ENCODE results near the gene LRP5.

LRP5 gene

DNA sequence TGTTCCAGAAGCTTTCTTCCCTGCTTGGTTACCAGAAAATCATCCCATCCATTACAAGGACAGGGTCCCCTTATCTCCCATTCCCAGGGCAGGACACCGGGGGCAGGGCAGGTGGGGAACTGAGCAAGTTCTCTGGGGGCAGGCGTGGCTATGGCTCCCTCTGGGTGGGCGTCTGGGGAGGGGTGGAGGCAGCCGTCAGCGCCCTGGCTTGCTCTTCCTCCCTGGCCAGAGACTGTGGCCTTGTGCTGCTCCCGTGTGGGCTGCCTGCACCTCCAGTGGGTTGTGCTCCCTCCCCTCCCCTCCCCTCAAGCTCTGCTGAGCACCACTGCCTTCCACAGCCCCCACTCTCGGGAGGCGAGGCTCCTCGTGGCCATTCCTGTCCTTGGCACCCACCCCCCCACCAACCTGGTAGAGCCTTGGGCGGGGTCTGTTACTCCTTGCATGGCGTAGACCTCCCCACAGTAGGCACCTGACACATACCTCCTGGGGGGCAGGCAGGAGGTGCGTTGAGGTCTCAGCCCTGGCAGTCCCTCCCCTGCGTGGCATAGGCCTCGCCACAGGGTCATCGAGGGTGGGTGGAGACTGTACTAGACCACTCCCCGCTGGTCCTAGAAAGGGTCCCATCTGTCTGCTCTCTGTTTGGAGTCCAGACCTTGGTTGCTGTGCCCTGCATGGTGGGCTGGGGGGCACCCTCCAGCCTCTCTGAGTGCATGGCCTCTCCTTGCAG is 123.9 kb downstream of the LRP5 start:
- Mint-ChIP-seq H3K9me3 (no peaks in the 10 kb centered on the region), H3K36me3 (ENCODE audit: low read depth) (no peaks in the 10 kb centered on the region), H3K4me3 (no peak overlapping the region), H3K4me1 (no peaks in the 10 kb centered on the region), H3K27me3 (no peaks in the 10 kb centered on the region), H3K27ac (no peak overlapping the region)
- no peak for DNase-seq
- no peak for ATAC-seq

DNA sequence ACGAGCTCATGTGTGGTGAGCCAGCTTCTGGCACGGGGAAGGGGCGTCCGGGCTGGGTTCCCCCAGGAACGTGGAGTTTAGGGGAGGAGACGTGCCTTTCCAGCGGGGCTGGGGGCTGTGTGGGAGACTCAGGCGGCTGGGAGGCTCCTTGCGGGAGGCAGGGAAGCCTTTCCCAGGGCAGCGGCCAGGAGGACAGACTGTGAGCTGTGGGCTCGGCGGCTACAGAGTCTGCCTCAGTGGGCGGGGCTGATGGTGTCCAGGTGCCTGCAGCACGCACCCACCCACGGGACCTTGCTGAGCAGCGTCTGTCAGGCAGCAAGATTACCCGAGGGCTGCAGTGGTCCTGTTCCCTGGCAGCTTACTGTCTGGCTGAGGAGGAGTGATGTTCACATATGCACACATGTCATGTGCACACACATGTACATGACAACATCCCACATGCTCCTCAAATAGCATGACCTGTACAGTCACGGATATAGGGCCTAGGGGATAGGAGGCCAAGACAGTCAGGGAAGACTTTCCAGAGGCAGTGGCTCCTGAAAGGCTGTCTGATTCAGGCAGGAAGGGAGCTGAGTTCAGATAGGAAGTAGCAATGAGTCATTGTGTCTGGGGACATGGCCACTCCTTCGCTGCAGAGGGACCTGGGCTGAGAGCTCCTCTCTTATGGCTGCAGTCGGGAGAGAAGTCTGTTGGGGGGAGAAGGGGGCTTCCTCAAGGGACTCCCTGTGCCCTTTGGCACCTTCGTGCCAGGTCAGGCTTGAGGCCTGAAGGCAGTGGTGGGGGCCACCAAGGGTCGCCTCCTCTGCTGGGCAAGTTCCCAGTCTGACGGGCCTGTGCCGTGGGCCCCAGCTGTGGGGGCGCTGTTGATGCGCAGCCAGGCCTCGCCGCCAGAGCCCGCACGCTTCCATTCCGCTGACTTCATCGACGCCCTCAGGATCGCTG is 124.9 kb downstream of the LRP5 start:
- Mint-ChIP-seq H3K4me3 (no peak overlapping the region), H3K27ac (no peak overlapping the region)
- ATAC-seq: no peak

DNA sequence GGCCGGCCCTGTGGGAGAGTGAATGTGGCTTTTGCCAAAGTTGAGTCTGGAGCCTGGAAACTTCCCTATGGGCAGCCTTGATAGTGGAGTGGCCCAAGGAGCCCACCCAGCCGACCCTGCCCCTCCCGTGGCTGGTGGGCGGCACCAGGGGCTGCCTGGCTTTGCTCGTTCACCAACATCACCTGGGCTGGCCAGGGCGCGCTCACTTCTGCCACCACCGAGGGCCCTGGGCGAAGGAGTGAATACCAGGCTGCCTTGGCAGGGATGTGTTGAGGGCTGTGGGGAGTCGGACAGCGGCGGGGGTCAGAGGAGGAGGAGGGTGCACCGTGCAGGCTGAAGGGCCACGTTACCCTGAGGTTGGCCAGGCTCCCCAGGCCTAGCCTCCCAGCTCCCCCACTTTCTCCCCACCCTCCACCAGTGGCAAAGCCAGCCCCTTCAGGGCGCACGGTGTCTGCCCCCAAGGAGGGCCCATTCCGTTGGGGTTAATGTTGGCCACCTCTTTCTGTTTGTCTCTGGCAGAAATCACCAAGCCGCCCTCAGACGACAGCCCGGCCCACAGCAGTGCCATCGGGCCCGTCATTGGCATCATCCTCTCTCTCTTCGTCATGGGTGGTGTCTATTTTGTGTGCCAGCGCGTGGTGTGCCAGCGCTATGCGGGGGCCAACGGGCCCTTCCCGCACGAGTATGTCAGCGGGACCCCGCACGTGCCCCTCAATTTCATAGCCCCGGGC is 125.7 kb downstream of the LRP5 start:
- no peaks in the 10 kb centered on the region for H3K36me3 Mint-ChIP-seq (ENCODE audit: low read depth)
- no peaks in the 10 kb centered on the region for H3K4me1 Mint-ChIP-seq
- H3K4me3 Mint-ChIP-seq: no peak overlapping the region
- ATAC-seq: no peak
- no peak overlapping the region for H3K27ac Mint-ChIP-seq
- no peaks in the 10 kb centered on the region for H3K9me3 Mint-ChIP-seq
- no peaks in the 10 kb centered on the region for H3K27me3 Mint-ChIP-seq
- no peak for DNase-seq

More for the DNA sequence above, 124.9 kb downstream of the LRP5 start:
- no peak for DNase-seq
- Mint-ChIP-seq H3K4me1 (no peaks in the 10 kb centered on the region), H3K36me3 (ENCODE audit: low read depth) (no peaks in the 10 kb centered on the region), H3K9me3 (no peaks in the 10 kb centered on the region), H3K27me3 (no peaks in the 10 kb centered on the region)

DNA sequence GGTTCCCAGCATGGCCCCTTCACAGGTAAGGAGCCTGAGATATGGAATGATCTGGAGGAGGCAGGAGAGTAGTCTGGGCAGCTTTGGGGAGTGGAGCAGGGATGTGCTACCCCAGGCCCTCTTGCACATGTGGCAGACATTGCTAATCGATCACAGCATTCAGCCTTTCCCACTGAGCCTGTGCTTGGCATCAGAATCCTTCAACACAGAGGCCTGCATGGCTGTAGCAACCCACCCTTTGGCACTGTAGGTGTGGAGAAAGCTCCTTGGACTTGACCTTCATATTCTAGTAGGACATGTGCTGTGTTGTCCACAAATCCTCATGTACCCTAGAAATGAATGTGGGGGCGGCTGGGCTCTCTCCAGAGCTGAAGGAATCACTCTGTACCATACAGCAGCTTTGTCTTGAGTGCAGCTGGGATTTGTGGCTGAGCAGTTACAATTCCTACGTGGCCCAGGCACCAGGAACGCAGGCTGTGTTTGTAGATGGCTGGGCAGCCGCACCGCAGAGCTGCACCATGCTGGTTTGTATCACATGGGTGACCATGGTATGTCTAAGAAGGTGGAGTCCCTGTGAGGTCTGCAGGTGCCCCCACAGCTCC is 126.4 kb downstream of the LRP5 start:
- no peak overlapping the region for H3K27ac Mint-ChIP-seq
- no peak for ATAC-seq
- no peaks in the 10 kb centered on the region for H3K4me1 Mint-ChIP-seq
- H3K27me3 Mint-ChIP-seq: no peaks in the 10 kb centered on the region
- H3K9me3 Mint-ChIP-seq: no peaks in the 10 kb centered on the region
- no peak for DNase-seq
- no peak overlapping the region for H3K4me3 Mint-ChIP-seq
- no peaks in the 10 kb centered on the region for H3K36me3 Mint-ChIP-seq (ENCODE audit: low read depth)

DNA sequence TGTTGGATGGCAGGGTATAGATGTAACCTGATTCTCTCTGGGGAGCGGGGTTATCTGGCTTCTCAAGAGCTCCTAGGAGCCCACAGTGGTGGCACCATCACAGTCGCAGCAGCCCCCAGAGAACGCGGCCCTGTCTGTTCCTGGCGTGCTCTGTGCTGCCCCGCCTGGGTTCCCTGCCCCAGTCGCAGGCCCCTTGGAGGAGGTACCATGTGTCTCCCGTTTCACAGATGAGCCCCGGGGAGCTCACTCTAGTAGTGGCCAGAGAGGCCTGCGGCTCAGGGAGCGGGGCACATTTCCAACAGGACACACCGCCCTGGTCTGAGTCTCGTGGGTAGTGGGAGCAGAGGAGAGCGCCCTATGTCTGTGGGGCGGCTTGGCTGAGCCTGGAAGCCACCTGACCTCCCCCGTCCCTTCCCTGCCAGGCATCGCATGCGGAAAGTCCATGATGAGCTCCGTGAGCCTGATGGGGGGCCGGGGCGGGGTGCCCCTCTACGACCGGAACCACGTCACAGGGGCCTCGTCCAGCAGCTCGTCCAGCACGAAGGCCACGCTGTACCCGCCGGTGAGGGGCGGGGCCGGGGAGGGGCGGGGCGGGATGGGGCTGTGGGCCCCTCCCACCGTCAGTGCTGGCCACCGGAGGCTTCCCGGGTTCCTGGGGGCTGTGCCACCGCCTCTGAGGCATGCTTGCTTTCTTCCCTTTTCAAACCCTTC is 127.1 kb downstream of the LRP5 start:
- no peaks in the 10 kb centered on the region for H3K27me3 Mint-ChIP-seq
- H3K9me3 Mint-ChIP-seq: no peaks in the 10 kb centered on the region
- DNase-seq: no peak
- no peaks in the 10 kb centered on the region for H3K36me3 Mint-ChIP-seq (ENCODE audit: low read depth)
- no peaks in the 10 kb centered on the region for H3K4me1 Mint-ChIP-seq
- no peak overlapping the region for H3K4me3 Mint-ChIP-seq
- H3K27ac Mint-ChIP-seq: no peak overlapping the region
- no peak for ATAC-seq

DNA sequence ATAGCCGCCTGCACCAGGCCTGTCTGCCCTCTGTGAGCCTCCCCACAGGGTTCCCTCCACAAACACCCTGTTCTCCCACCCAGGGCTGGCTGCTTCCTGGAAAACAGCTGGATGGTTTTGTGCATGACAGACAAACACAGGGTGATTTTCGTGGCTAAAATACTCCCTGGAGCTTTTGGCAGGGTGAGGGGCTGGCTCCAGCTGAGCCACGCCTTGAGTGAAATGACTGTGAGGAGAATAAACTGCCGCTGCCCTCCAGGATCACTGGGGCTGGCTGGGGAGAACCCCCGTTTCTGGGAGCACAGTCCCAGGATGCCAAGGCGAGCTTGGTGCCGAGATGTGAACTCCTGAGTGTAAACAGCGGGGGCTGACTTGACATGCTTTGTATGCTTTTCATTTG is 127.8 kb downstream of the LRP5 start:
- DNase-seq (no peak), ATAC-seq (no peak)
- Mint-ChIP-seq H3K4me1 (no peaks in the 10 kb centered on the region), H3K27me3 (no peaks in the 10 kb centered on the region), H3K9me3 (no peaks in the 10 kb centered on the region), H3K27ac (no peak overlapping the region), H3K4me3 (no peak overlapping the region), H3K36me3 (ENCODE audit: low read depth) (no peaks in the 10 kb centered on the region)

DNA sequence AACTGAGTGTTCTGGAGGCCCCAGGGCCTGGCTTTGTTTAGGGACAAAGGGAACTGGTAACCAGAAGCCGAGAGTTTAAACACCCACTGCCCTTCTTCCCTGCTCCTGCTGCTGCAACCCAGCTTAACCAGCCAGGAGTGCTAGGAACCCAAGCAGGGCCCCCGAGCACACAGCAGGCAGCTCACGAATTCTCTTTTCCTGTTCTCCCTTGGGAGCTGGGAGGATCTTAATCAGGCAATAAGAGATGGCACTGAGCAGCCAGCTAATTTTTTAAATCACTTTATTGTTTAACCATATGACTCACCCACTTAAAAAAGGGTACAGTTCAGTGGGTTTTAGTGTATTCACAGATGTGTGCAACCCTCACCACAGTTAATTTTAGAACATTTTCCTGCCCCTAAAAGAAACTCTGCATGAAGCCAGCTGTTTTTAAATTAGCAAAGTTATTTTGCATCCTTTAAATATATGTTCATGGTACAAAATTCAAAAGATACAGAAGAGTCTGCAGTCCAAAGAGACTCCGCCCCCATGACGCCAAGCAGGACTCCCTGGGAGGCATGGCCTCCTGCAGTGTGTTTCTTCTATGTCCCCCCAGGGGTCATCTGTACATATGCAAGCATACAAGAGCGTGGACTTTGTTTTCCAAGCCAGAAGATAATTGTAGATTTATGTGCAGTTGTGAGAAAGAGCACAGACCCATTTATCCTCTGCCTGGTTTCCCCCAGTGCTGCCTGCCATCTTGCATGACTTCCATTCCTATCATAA is 129.3 kb downstream of the LRP5 start:
- no peak overlapping the region for H3K4me3 Mint-ChIP-seq
- ATAC-seq: no peak
- H3K36me3 Mint-ChIP-seq (ENCODE audit: low read depth): no peaks in the 10 kb centered on the region
- no peaks in the 10 kb centered on the region for H3K27me3 Mint-ChIP-seq
- DNase-seq: no peak
- no peaks in the 10 kb centered on the region for H3K4me1 Mint-ChIP-seq
- no peak overlapping the region for H3K27ac Mint-ChIP-seq
- no peaks in the 10 kb centered on the region for H3K9me3 Mint-ChIP-seq

DNA sequence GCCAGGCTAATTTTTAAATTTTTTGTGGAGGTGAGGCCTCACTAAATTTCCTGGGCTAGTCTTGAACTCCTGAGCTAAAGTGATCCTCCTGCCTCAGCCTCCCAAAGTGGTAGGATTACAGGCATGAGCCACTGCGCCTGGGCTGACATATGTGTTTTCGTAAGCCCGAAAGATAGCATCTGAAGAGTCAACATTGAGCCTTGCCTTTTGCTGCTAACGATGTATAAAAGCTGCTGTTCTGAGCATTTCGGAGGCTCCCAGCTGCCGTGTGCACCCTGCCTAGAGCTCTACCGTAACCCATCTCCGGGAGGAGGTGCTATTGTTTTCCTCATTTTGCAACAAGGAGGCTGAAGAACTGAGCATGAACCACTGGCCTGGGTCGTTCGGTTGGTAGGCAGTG is 130.0 kb downstream of the LRP5 start:
- DNase-seq (no peak), ATAC-seq (no peak)
- no peaks in the 10 kb centered on the region for H3K27me3 Mint-ChIP-seq
- no peaks in the 10 kb centered on the region for H3K36me3 Mint-ChIP-seq (ENCODE audit: low read depth)
- no peak overlapping the region for H3K27ac Mint-ChIP-seq
- H3K4me1 Mint-ChIP-seq: no peaks in the 10 kb centered on the region
- H3K9me3 Mint-ChIP-seq: no peaks in the 10 kb centered on the region
- H3K4me3 Mint-ChIP-seq: no peak overlapping the region

DNA sequence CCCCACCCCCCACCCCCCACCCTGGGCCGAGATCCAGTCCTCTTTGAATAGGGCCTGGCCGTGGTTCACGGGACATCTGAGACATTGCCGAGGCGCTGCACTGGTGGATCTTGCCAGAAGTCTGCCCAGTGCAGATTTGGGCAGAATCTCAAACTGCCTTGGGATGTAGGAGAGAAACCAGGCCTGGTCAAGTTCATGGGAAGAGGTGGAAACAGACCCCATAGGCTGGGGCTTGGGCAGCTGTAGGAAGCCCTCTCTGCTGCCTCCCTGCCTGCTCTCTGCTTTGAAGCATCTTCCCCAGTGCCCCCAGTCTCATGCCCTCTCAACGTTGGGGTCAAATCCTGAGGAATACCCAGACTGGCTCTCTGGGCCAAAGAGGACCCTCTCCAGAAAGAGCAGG is 132.2 kb downstream of the LRP5 start:
- no peaks in the 10 kb centered on the region for H3K27me3 Mint-ChIP-seq
- no peak for DNase-seq
- no peak for ATAC-seq
- H3K36me3 Mint-ChIP-seq (ENCODE audit: low read depth): peaks cover 6% of the 10 kb centered on the region
- H3K4me1 Mint-ChIP-seq: peaks cover 2% of the 10 kb centered on the region
- H3K9me3 Mint-ChIP-seq: no peaks in the 10 kb centered on the region
- H3K4me3 Mint-ChIP-seq: no peak overlapping the region
- H3K27ac Mint-ChIP-seq: no peak overlapping the region

DNA sequence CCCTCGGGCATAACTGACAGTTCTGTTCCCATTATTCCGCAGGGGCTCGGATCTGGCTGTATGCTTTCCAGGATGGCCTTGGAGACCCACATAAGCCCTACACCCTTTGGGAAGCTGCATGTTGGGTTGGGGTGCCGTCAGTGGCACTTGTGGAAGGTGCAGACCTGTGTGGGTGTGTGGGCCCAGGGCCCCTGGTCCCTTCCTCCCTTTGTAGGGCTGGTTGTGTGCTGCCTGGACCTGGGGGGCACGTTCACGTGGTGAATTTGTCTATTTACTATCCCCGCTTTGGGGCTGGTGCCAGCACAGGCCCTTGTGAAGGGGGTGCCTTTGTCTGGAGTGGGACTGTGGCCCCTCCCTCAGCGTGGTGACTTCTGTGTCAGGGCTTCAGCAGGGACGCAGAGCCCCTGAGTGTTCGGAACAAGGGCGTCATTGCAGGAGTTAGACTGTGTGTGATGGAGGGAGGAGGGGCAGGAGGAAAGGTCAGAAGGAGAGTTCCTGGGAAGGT is 133.2 kb downstream of the LRP5 start:
- H3K36me3 Mint-ChIP-seq (ENCODE audit: low read depth): peaks cover 7% of the 10 kb centered on the region
- H3K4me3 Mint-ChIP-seq: no peak overlapping the region
- DNase-seq (no peak), ATAC-seq (no peak)
- H3K27ac Mint-ChIP-seq: no peak overlapping the region
- H3K4me1 Mint-ChIP-seq: peaks cover 2% of the 10 kb centered on the region
- H3K9me3 Mint-ChIP-seq: no peaks in the 10 kb centered on the region
- no peaks in the 10 kb centered on the region for H3K27me3 Mint-ChIP-seq

DNA sequence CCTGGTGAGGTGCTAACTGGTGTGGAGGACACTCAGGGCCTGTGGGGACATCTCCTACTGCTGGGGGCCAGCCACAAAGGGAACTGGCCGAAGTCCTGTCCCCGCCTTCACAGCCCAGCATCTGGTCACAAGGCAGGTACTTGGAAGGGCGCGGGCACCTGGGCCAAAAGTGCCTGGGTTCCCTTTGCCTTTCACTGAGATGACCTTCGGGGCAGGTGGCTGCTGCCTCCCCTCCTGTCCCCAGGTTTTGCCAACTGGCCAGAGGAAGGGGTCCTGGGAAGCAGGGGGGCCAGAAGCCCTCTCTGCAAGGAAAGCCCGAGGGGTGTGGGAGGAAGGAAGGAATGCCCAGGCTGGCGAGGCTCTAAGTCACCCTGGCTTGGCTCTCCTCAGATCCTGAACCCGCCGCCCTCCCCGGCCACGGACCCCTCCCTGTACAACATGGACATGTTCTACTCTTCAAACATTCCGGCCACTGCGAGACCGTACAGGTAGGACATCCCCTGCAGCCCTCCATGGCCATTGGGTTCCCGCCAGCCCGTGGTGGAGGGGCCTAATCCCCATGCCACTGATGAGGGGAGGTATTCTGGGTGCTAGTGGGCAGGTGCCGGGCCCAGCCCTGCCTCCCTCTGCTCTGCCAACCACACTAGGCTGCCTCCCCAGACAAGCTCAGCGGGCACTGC is 133.8 kb downstream of the LRP5 start:
- no peaks in the 10 kb centered on the region for H3K9me3 Mint-ChIP-seq
- no peaks in the 10 kb centered on the region for H3K27me3 Mint-ChIP-seq
- H3K36me3 Mint-ChIP-seq (ENCODE audit: low read depth): peaks cover 7% of the 10 kb centered on the region
- no peak for ATAC-seq
- H3K4me1 Mint-ChIP-seq: peaks cover 2% of the 10 kb centered on the region
- no peak overlapping the region for H3K4me3 Mint-ChIP-seq
- no peak for DNase-seq
- no peak overlapping the region for H3K27ac Mint-ChIP-seq

DNA sequence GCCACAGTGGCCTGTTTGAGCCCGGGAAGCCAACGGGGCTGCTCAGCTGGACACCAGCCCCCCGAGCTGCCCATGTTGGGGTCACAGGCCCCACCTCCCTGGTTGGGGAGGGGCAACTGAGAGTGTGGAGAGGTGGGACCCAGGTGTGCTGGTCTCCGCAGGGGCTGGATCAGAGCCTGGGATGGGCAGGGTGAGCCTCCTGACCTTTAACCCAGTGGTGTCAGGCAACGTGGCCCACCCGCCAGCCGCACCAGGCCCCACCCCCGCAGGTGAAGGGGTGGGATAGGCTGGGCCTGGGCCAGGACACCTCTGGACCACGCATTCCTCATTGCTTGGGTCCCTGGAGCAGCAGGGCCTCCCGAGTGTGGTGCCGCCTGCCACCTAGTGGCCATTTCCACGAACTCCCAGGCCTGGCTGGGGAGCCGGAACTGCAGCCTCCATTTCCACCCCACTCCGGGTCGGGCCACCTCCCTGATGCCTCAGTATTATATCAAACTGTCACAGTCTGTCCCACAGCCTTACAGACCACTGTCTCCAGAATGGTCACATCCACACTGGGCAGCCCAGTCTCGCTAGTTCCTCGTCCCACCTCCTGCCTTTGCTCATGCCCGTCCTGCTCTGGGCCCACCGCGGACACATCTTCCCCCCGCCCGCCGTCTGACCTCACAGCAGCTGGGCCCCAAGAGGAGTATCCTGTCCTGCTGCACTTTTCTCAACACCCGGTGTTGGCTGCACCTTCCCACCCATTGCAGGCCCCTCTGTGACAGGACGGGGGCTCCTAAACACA is 134.8 kb downstream of the LRP5 start:
- ATAC-seq: peak; percentile 91
- Mint-ChIP-seq H3K27me3 (no peaks in the 10 kb centered on the region), H3K36me3 (ENCODE audit: low read depth) (peaks cover 7% of the 10 kb centered on the region), H3K27ac (no peak overlapping the region), H3K9me3 (no peaks in the 10 kb centered on the region), H3K4me1 (peaks cover 2% of the 10 kb centered on the region), H3K4me3 (no peak overlapping the region)
- DNase-seq: peak; percentile 79
